K562 (cell line): Measurements from ENCODE around the gene SURF4. TPM values are rescaled to one million over a fixed set of nuclear protein-coding genes. Genes with fewer than 3 reads are reported as not detected.

Experiments used
- ATAC-seq: fragments of 200-7000 bp; cut with Tn5 transposase; 3 replicates; pipeline ENCODE4 v1.9.1; 2020; ENCODE audit warnings: moderate library complexity
- BruUV-seq: library from RNA; stranded (reverse); fragments of 400-500 nt; replicated peaks from 2 replicates; lab custom pipeline; 2021; lab: Mats Ljungman, UMichigan
- CTCF ChIA-PET: fragments of 300-600 bp; formaldehyde crosslinking; extraction: SDS; loops from one replicate; lab custom pipeline; 2021; ENCODE audit warnings: low intra/inter-chr PET ratio; lab: Yijun Ruan, JAX
- POLR2A ChIA-PET: fragments of 300-600, 350-650 bp; sonication (Branson Sonifier 250); formaldehyde crosslinking; extraction: SDS; loops from one replicate; lab custom pipeline; 2021; ENCODE audit warnings: antibody characterized with exemption, inconsistent platforms; lab: Yijun Ruan, JAX
- DNase-seq, 4 experiments: peaks; one replicate each; pipeline versions ENCODE4 v3.0.0 to v3.0.0-alpha.2; 2011 to 2018; ENCODE audit warnings: low spot score in 3 of 4, mixed read lengths in 3 of 4; ENCODE audit errors: extremely low read depth in 1 of 4
- FAIRE-seq: peaks from 2 replicates; lab custom pipeline; 2011; peaks lifted over from hg19 to GRCh38; lab: Jason Lieb, UNC
- H2AFZ ChIP-seq: 2 replicates; pipeline ENCODE4 v1.6.0; 2011; ENCODE audit warnings: low read depth, low read length, control low read depth, inconsistent platforms
- H3K27ac ChIP-seq: fragments of 200-600 bp; 3 replicates; pipeline ENCODE4 v1.8.0; 2011; ENCODE audit warnings: low read depth, mild to moderate bottlenecking, control low read depth, inconsistent platforms, low read length, moderate library complexity, mixed read lengths; ENCODE audit errors: extremely low read depth
- H3K27me3 ChIP-seq, 2 experiments: fragments of 300-600 bp in 1 of 2; 2 replicates in 1 of 2; 3 replicates in 1 of 2; pipeline versions ENCODE4 v1.6.0 to v1.8.0; 2011; ENCODE audit warnings: inconsistent platforms in 2 of 2, low read length in 2 of 2, mild to moderate bottlenecking in 1 of 2, mixed read lengths in 1 of 2, moderate library complexity in 1 of 2; ENCODE audit not compliant: control insufficient read depth in 2 of 2, insufficient read depth in 2 of 2
- H3K36me3 ChIP-seq: fragments of 300-600 bp; 3 replicates; pipeline ENCODE4 v1.8.0; 2011; ENCODE audit warnings: mild to moderate bottlenecking, low read length, inconsistent platforms; ENCODE audit not compliant: control insufficient read depth, insufficient read depth
- H3K4me1 ChIP-seq, 2 experiments: fragments of 200-600 bp in 1 of 2; replicated peaks in 1 of 2; 2 replicates in 1 of 2; 3 replicates in 1 of 2; pipeline versions ENCODE4 v1.5.1 to v1.8.0; 2011; ENCODE audit warnings: inconsistent platforms in 2 of 2, low read length in 2 of 2, mild to moderate bottlenecking in 1 of 2, mixed read lengths in 1 of 2, moderate library complexity in 1 of 2; ENCODE audit not compliant: control insufficient read depth in 2 of 2, insufficient read depth in 2 of 2
- H3K4me2 ChIP-seq: 2 replicates; pipeline ENCODE4 v1.6.1; 2011; ENCODE audit warnings: low read length, control low read depth, inconsistent platforms, mixed read lengths; ENCODE audit not compliant: insufficient read depth
- H3K4me3 ChIP-seq: fragments of 200-600 bp; sonication (generic), shearing (Covaris generic); 2 replicates; pipeline ENCODE4 v1.5.1; 2016; ENCODE audit warnings: control low read depth, inconsistent platforms
- H3K79me2 ChIP-seq: fragments of 200-600 bp; 3 replicates; pipeline ENCODE4 v1.8.0; 2011; ENCODE audit warnings: low read length, inconsistent platforms; ENCODE audit not compliant: control insufficient read depth, insufficient read depth
- H3K9ac ChIP-seq, 2 experiments: 2 replicates each; pipeline versions ENCODE4 v1.6.0 to v1.6.1; 2011; ENCODE audit warnings: low read depth in 2 of 2, low read length in 2 of 2, control low read depth in 1 of 2, inconsistent platforms in 1 of 2, mild to moderate bottlenecking in 1 of 2, mixed read lengths in 1 of 2; ENCODE audit not compliant: insufficient read depth in 1 of 2
- H3K9me1 ChIP-seq: one replicate; pipeline ENCODE4 v1.6.0; 2011; ENCODE audit warnings: inconsistent platforms, mild to moderate bottlenecking, low read length, moderate library complexity; ENCODE audit not compliant: control insufficient read depth, insufficient read depth
- H3K9me3 ChIP-seq: replicated peaks from 2 replicates; pipeline ENCODE4 v1.5.1; 2011; ENCODE audit warnings: low read depth, low read length, inconsistent platforms; ENCODE audit not compliant: control insufficient read depth, insufficient read depth
- H4K20me1 ChIP-seq: replicated peaks from 2 replicates; pipeline ENCODE4 v1.6.1; 2011; ENCODE audit warnings: low read length, inconsistent platforms, mixed read lengths; ENCODE audit not compliant: control insufficient read depth, insufficient read depth
- DEAF1 ChIP-seq: fragments of 450-650 bp; formaldehyde crosslinking; IDR thresholded peaks from 2 replicates; pipeline ENCODE4 v1.4.0; 2020; ENCODE audit warnings: mild to moderate bottlenecking, moderate library complexity
- ILF3 ChIP-seq: fragments of 450-650 bp; IDR thresholded peaks from 2 replicates; pipeline ENCODE4 v1.6.1; 2018; ENCODE audit warnings: antibody characterized with exemption, mild to moderate bottlenecking, moderate library complexity, borderline replicate concordance
- ILK ChIP-seq: fragments of 450-650 bp; IDR thresholded peaks from 2 replicates; pipeline ENCODE4 v1.6.1; 2016; ENCODE audit warnings: missing genetic modification characterization, low read depth, mild to moderate bottlenecking, missing compliant biosample characterization, moderate library complexity, borderline replicate concordance
- IRF1 ChIP-seq: sonication (generic); formaldehyde crosslinking; IDR thresholded peaks from 2 replicates; pipeline ENCODE4 v1.8.0; 2022; ENCODE audit warnings: missing genetic modification reagents, mild to moderate bottlenecking, borderline replicate concordance
- JUN ChIP-seq, 2 experiments: sonication (generic) in 1 of 2; formaldehyde crosslinking in 1 of 2; IDR thresholded peaks; 2 replicates each; pipeline versions ENCODE4 v1.6.1 to v1.8.0; 2012 to 2022; ENCODE audit warnings: borderline replicate concordance in 2 of 2, mild to moderate bottlenecking in 2 of 2, improper control_type of control experiment in 1 of 2, low read depth in 1 of 2, low read length in 1 of 2, missing genetic modification reagents in 1 of 2
- RREB1 ChIP-seq: fragments of 250-450 bp; sonication (Bioruptor Pico); IDR thresholded peaks from 2 replicates; pipeline ENCODE4 v1.4.0; 2020
- SAP30 ChIP-seq: fragments of 200-600 bp; sonication (generic); IDR thresholded peaks from 2 replicates; pipeline ENCODE4 v1.6.1; 2012; ENCODE audit warnings: borderline replicate concordance, low read depth, mild to moderate bottlenecking, moderate library complexity, low read length, control low read depth, inconsistent platforms; ENCODE audit not compliant: insufficient read depth, poor library complexity, severe bottlenecking
- WGBS: fragments of 100-300 bp; shearing (Covaris generic); methylation state at CpG from one replicate; pipeline ENCODE4 v1.1.6; 2016; ENCODE audit warnings: low coverage, mixed read lengths; ENCODE audit not compliant: insufficient coverage; ENCODE audit errors: missing lambda C conversion rate; 5-methylcytosine and 5-hydroxymethylcytosine counted together
- in situ Hi-C: fragments of 300-500 bp; cut with MboI; formaldehyde crosslinking; loops from 4 replicates; pipeline ENCODE4 v1.15.0; 2018; ENCODE audit warnings: inconsistent platforms, mixed read lengths
- intact Hi-C: fragments of 100-400 bp; cut with micrococcal nuclease; formaldehyde crosslinking; loops from 2 replicates; pipeline ENCODE4 v1.14.2; 2022
- polyA plus RNA-seq, 8 experiments: library from polyadenylated mRNA; depleted of rRNA in 4 of 8; stranded (reverse) in 5 of 8; unstranded in 3 of 8; fragments of >200 nt; fragmentation: Nextera tagmentation in 2 of 8; fragmentation: Illumina TruSeq in 1 of 8; extraction: Ambion mirVana in 2 of 8; extraction: Trizol in 1 of 8; gene quantifications; 2 replicates each; pipeline versions ENCODE4 v1.2.1 to v1.2.3, GENCODE V29; 2011 to 2014; ENCODE audit warnings: inconsistent platforms in 1 of 8, missing spikeins in 1 of 8
- total RNA-seq, 7 experiments: library from RNA; depleted of rRNA in 6 of 7; stranded (reverse); fragments of >200 nt in 6 of 7; fragmentation: Illumina TruSeq in 2 of 7; extraction: Trizol in 2 of 7; gene quantifications; 2 replicates each; pipeline versions ENCODE4 v1.2.1 to v1.2.3, GENCODE V29; 2011 to 2021; ENCODE audit warnings: low replicate concordance in 1 of 7

Gene SURF4
- total and polyA plus RNA-seq, 9 of the 15 experiments (the other 6 are each of a cell fraction or from before 2014, with no cell fraction given): 8.4 to 176 (median 130) TPM

GRCh38 chr9:133323211-133323610, 52.6 kb downstream of the SURF4 start:
- ATAC-seq (no peak), DNase-seq (no peak)

More at GRCh38 chr9:133323211-133323610, 52.6 kb downstream of the SURF4 start:
- POLR2A ChIA-PET: no interaction called here
- no peaks in the 10 kb centered on the region for H3K79me2 ChIP-seq
- H3K9ac ChIP-seq: no peak overlapping the region
- no peaks in the 10 kb centered on the region for H4K20me1 ChIP-seq
- no peak overlapping the region for H3K4me2 ChIP-seq
- intact Hi-C loops: loop anchor here (10.0 kb wide), 1 partner anchor 48 kb away; the partner anchor contains the start of gene ABO
- no TSS peak for BruUV-seq
- H3K27ac ChIP-seq: no peak overlapping the region
- no peaks in the 10 kb centered on the region for H3K36me3 ChIP-seq
- FAIRE-seq: no peak
- H3K4me1 ChIP-seq: peaks cover 0 to 9% of the 10 kb centered on the region in 2 experiments; a peak in 2 of 5 replicates
- no peaks in the 10 kb centered on the region for H3K9me1 ChIP-seq
- TF ChIP-seq IRF1 (CRISPR knock-in tag) (no peak), JUN (IDR thresholded peaks at IDR 0.05; ENCODE audit: borderline replicate concordance, low read depth, low read length) (no peak), JUN (CRISPR knock-in tag; IDR thresholded peaks at IDR 0.05; ENCODE audit: borderline replicate concordance) (no peak), DEAF1 (CRISPR knock-in tag) (no peak), ILF3 (no peak), RREB1 (CRISPR knock-in tag) (no peak), ILK (tag) (no peak), SAP30 (no peak)
- TF ChIP-seq, all 486 proteins: peak for 0
- H3K27me3 ChIP-seq: peaks cover 0 to 8% of the 10 kb centered on the region in 2 experiments; a peak in 1 of 5 replicates
- H3K4me3 ChIP-seq: no peak overlapping the region
- H2AFZ ChIP-seq: no peak overlapping the region
- in situ Hi-C loops: no loop called here
- WGBS: 20% methylated on average over 10 of the region's 10 CpGs
- CTCF ChIA-PET: no interaction called here
- H3K9me3 ChIP-seq: peaks cover 3% of the 10 kb centered on the region
